Gastrocnemius medialis (tissue), 4 donors: ENCODE data around the gene PFN1. TPM values are rescaled to one million over a fixed set of nuclear protein-coding genes. Genes with fewer than 3 reads are reported as not detected.
"Not testable (repeated sequence)": the region's sequence is repeated elsewhere in the genome, so short reads cannot be mapped to it uniquely, and the experiment has no call there.

Experiments
- ATAC-seq, 2 donors: fragments of 150-250 bp; one replicate each; pipeline ENCODE4 v1.9.1; 2016
- DNase-seq, 2 donors: peaks; one replicate each; pipeline ENCODE4 v3.0.0-alpha.2; 2019
- H3K27ac ChIP-seq, 4 donors: fragments of 200-600 bp; sonication (generic); 1 replicate in 1 of 4; 2 replicates in 3 of 4; pipeline ENCODE4 v1.5.1; 2016 to 2018; ENCODE audit warnings: mild to moderate bottlenecking in 2 of 4, moderate library complexity in 1 of 4
- H3K27me3 ChIP-seq, 3 donors: fragments of 200-600 bp; sonication (generic) in 2 of 3; 1 replicate in 1 of 3; 2 replicates in 2 of 3; pipeline versions ENCODE4 v1.5.1 to v1.6.0; 2016 to 2019; ENCODE audit warnings: mild to moderate bottlenecking in 1 of 3, moderate library complexity in 1 of 3
- H3K36me3 ChIP-seq, 2 donors: fragments of 200-600 bp; sonication (generic) in 1 of 2; one replicate each; pipeline ENCODE4 v1.5.1; 2017 to 2018
- H3K4me1 ChIP-seq, 2 donors: fragments of 200-600 bp; sonication (generic) in 1 of 2; one replicate each; pipeline ENCODE4 v1.5.1; 2016 to 2017; ENCODE audit warnings: mild to moderate bottlenecking in 2 of 2
- H3K4me3 ChIP-seq, 4 donors: fragments of 200-600 bp; sonication (generic) in 3 of 4; 1 replicate in 1 of 4; 2 replicates in 3 of 4; pipeline ENCODE4 v1.5.1; 2016 to 2019; ENCODE audit warnings: mild to moderate bottlenecking in 2 of 4
- H3K9me3 ChIP-seq, 3 donors: fragments of 200-600 bp; sonication (generic) in 2 of 3; 1 replicate in 1 of 3; 2 replicates in 2 of 3; pipeline ENCODE4 v1.5.1; 2016 to 2019
- POLR2A ChIP-seq, 2 donors: fragments of 450-650 bp; IDR thresholded peaks; one replicate each; pipeline ENCODE4 v1.6.1; 2017; ENCODE audit warnings: antibody characterized with exemption in 2 of 2, mild to moderate bottlenecking in 2 of 2, moderate library complexity in 2 of 2
- in situ Hi-C, 4 donors: fragments of 200-750 bp; cut with MboI; loops; one replicate each; pipeline versions ENCODE4 v1.15.0 to v1.8.0; 2017; ENCODE audit warnings: low sequenced_read_pairs in 4 of 4
- intact Hi-C: fragments of 100-400 bp; cut with DNase I; formaldehyde crosslinking; loops from one replicate; pipeline ENCODE4 v1.15.1; 2023; ENCODE audit warnings: low total_unique reads
- total RNA-seq, 4 donors: library from RNA; depleted of rRNA; stranded (reverse); fragments of >200 nt; gene quantifications; one replicate each; pipeline versions ENCODE4 v1.1.0 to v1.2.3, GENCODE V29; 2016
- TF ChIP-seq, protein P1 (sequence below), 5 experiments: fragments of 450-650 bp in 3 of 5; fragments of 200-600 bp in 2 of 5; sonication (generic) in 2 of 5; IDR thresholded peaks in 4 of 5; conservative IDR thresholded peaks in 1 of 5; 1 replicate in 4 of 5; 2 replicates in 1 of 5; pipeline ENCODE4 v1.5.1; 2016 to 2019; ENCODE audit warnings: antibody characterized with exemption in 5 of 5, mild to moderate bottlenecking in 3 of 5, moderate library complexity in 3 of 5

PFN1 gene
- total RNA-seq, 4 donors from 2014 or later = 304 to 750 (median 599) TPM

DNA sequence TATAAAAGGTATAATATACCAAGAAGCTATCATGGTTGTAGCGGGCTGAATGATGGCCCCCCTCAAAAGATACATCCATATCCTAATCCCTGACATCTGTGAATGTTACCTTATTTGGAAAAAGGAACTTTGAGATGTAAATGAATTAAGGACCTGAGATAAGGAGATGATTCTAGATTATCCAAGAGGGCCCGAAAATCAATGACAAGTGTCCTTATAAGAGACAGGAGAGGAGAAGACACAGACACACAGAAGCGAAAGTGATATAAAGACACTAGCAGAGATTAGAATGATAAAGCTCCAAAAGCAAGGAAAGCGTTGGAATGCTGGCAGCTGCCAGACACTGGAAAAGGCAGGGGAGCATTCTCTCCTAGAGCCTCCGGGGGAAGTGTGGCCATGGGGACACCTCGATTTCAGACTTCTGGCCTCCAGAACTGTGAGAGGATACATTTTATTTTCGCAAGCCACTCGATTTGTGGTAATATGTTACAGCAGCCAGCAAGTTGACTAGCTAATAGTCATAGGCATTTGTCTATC lies 28.8 kb downstream of the PFN1 start:
- Histone ChIP-seq H3K4me1 (no peaks in the 10 kb centered on the region), H3K27ac (no peak overlapping the region), H3K9me3 (no peaks in the 10 kb centered on the region), H3K4me3 (no peak overlapping the region), H3K36me3 (no peaks in the 10 kb centered on the region), H3K27me3 (no peaks in the 10 kb centered on the region)
- in situ Hi-C loops = loop anchor here in 3 of 4 donors (10.0 kb wide), 2 partner anchors 65 to 145 kb away; partner anchors contain the start of gene CAMTA2 (in 3 of the 3)
- no peak for DNase-seq
- no peak for TF ChIP-seq POLR2A (IDR thresholded peaks at IDR 0.05)
- TF ChIP-seq, protein P1, sequence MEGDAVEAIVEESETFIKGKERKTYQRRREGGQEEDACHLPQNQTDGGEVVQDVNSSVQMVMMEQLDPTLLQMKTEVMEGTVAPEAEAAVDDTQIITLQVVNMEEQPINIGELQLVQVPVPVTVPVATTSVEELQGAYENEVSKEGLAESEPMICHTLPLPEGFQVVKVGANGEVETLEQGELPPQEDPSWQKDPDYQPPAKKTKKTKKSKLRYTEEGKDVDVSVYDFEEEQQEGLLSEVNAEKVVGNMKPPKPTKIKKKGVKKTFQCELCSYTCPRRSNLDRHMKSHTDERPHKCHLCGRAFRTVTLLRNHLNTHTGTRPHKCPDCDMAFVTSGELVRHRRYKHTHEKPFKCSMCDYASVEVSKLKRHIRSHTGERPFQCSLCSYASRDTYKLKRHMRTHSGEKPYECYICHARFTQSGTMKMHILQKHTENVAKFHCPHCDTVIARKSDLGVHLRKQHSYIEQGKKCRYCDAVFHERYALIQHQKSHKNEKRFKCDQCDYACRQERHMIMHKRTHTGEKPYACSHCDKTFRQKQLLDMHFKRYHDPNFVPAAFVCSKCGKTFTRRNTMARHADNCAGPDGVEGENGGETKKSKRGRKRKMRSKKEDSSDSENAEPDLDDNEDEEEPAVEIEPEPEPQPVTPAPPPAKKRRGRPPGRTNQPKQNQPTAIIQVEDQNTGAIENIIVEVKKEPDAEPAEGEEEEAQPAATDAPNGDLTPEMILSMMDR (IDR thresholded peaks at IDR 0.05 in 4 of 5, conservative IDR thresholded peaks at IDR 0.05 in 1 of 5) = no peak
- no peak for ATAC-seq
- intact Hi-C loops = no loop called here

DNA sequence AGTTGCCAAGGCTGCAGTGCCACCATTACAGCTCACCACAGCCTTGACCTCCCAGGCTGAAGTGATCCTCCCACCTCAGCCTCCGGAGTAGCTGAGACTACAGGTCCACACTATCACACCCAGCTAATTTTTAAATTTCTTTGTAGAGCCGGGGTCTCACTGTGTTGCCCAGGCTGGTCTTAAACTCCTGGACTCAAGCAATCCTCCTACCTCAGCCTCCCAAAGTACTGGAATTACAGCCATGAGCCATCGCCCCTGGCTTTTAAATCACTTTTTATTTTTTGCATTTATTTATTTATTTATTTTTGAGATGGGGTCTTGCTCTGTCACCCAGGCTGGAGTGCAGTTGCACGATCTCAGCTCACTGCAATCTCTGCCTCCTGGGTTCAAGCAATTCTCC lies 33.8 kb downstream of the PFN1 start:
- DNase-seq, H3K4me3 ChIP-seq, H3K27ac ChIP-seq, intact Hi-C loops, H3K4me1 ChIP-seq, H3K36me3 ChIP-seq, H3K27me3 ChIP-seq, H3K9me3 ChIP-seq, ATAC-seq: not testable (repeated sequence)
- in situ Hi-C loops = loop anchor here (5.0 to 10.0 kb wide), 4 partner anchors 70 to 150 kb away; partner anchors contain the start of gene CAMTA2 (in 4 of the 4)

DNA sequence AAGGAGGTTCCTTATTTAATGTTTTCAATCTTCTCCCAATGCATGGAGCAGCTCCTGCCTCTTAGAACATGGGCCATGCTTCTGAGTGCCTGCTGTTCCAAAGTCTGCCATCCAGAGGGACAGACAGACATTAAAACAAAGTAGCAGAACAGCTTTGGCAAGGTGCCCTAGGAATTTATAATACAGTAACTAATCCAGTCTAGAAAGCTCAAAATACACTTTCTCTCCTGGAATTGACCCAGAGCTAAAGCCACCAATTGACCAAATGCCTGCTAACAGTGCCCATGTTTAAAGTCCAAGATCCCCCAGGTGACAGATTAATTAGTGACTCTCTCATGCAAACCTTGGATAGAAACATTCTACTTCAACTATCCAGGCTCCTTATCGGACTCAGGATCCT lies 34.3 kb downstream of the PFN1 start:
- in situ Hi-C loops = loop anchor here (5.0 to 10.0 kb wide), 4 partner anchors 71 to 151 kb away; partner anchors contain the start of gene CAMTA2 (in 4 of the 4)
- ATAC-seq = no peak
- intact Hi-C loops = no loop called here

DNA sequence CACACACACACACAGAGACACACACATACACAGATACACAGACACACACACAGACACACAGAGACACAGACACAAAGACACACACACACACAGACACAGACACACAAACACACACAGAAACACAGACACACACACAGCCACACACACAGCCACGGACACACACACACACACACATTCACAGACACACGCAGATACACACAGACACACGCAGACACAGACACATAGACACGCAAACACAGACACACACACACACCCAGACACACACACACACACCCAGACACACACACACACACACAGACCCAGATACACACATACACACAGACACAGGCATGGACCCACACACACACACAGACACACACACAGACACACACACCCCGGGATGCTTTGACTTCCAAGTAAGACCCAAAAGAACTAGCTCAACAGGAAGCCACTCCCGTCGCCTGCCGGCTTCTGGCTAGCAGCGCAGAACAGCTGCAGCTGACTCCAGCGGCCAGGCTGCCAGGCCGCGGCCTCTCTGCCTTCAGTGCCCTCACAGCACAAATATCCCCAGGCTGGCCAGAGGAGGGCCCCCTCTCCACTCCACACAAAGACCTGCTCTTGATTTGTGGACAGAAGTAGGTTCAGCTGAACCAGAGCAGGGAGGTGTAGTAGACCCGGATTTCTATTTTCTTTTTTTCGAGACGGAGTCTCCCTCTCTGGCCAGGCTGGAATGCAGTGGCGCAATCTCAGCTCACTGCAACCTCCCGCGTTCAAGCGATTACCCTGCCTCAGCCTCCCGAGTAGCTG lies 39.4 kb downstream of the PFN1 start:
- Histone ChIP-seq H3K9me3 (no peaks in the 10 kb centered on the region), H3K27ac (peak overlapping the region; percentile 50 to 77 (median 76)), H3K27me3 (no peaks in the 10 kb centered on the region), H3K4me1 (peaks cover 12 to 13% of the 10 kb centered on the region in 2 donors), H3K36me3 (no peaks in the 10 kb centered on the region), H3K4me3 (no peak overlapping the region)
- intact Hi-C loops (loop anchor here (1.0 to 2.0 kb wide), 3 partner anchors 30 to 153 kb away; partner anchors contain the start of gene CAMTA2), in situ Hi-C loops (no loop called here)
- peak; percentile 86 to 96 for DNase-seq
- TF ChIP-seq POLR2A (IDR thresholded peaks at IDR 0.05) = no peak
- TF ChIP-seq, protein P1 (IDR thresholded peaks at IDR 0.05 in 4 of 5, conservative IDR thresholded peaks at IDR 0.05 in 1 of 5) = peak; percentile 90 to 96 (median 91)
- ATAC-seq = peak; percentile 98 to 99

More for the DNA sequence above, 34.3 kb downstream of the PFN1 start:
- no peaks in the 10 kb centered on the region for H3K36me3 ChIP-seq
- no peaks in the 10 kb centered on the region for H3K27me3 ChIP-seq
- H3K27ac ChIP-seq = no peak overlapping the region
- H3K4me3 ChIP-seq = no peak overlapping the region
- peaks cover 4 to 6% of the 10 kb centered on the region in 2 donors for H3K4me1 ChIP-seq
- no peaks in the 10 kb centered on the region for H3K9me3 ChIP-seq
- TF ChIP-seq, protein P1 (IDR thresholded peaks at IDR 0.05 in 4 of 5, conservative IDR thresholded peaks at IDR 0.05 in 1 of 5) = no peak
- TF ChIP-seq POLR2A (IDR thresholded peaks at IDR 0.05) = no peak
- no peak for DNase-seq

DNA sequence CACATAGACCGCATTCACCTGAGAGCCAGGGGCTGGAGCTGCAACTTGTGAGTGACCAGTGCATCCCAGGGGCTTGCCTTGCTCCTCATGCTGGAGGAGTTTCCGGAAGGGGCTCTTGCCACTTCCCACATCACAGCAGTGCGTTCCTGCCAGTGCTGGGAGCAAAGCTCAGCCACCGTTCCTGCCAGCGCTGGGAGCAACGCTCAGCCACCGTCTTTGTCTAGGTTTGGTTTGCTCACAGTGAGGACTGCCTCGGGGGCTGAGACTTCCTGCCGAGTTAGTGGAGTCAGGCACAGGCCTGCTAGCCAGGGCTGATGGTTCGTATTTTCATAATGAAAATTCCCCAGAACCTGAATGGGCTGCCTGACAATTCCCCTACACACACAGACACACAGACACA lies 40.0 kb downstream of the PFN1 start:
- H3K36me3 ChIP-seq = no peaks in the 10 kb centered on the region
- in situ Hi-C loops = no loop called here
- H3K9me3 ChIP-seq = no peaks in the 10 kb centered on the region
- H3K27ac ChIP-seq = peak overlapping the region; percentile 50 to 77 (median 76)
- no peak overlapping the region for H3K4me3 ChIP-seq
- H3K4me1 ChIP-seq = peaks cover 13 to 14% of the 10 kb centered on the region in 2 donors
- DNase-seq (no peak), ATAC-seq (no peak)
- H3K27me3 ChIP-seq = no peaks in the 10 kb centered on the region
- intact Hi-C loops = loop anchor here (2.0 kb wide), 1 partner anchor 30 kb away; no protein-coding TSS in a partner anchor
- TF ChIP-seq, protein P1 (IDR thresholded peaks at IDR 0.05 in 4 of 5, conservative IDR thresholded peaks at IDR 0.05 in 1 of 5) = no peak
- TF ChIP-seq POLR2A (IDR thresholded peaks at IDR 0.05) = no peak

DNA sequence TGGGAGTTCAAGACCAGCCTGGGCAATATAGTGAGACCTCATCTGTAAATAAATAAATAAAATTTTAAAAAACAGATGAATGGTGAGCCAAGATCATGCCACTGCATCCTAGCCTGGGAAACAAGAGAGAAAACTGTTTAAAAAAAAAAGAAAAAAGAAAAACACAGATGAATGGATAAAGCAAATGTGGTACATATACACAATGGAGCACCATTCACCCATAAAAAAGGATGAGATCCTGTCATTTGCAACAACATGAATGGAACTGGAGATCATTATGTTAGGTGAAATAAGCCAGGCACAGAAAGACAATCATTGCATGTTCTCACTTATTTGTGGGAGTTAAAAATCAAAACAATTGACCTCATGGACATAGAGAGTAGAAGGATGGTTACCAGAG lies 41.7 kb downstream of the PFN1 start:
- in situ Hi-C loops = not testable (repeated sequence)

More for the DNA sequence above, 41.7 kb downstream of the PFN1 start:
- ATAC-seq, DNase-seq, H3K9me3 ChIP-seq, H3K4me3 ChIP-seq, H3K27me3 ChIP-seq, H3K27ac ChIP-seq, H3K36me3 ChIP-seq, intact Hi-C loops: not testable (repeated sequence)
- peaks cover 13 to 24% of the 10 kb centered on the region in 2 donors for H3K4me1 ChIP-seq
